Activated CD4-positive, alpha-beta T cell treated with anti-CD3 and anti-CD28 coated beads for 24 hours (primary cell): ENCODE data around the gene ADAM12.

Source experiments
- DNase-seq, 2 donors: peaks; one replicate each; pipeline ENCODE4 v3.0.0-alpha.2; 2020; ENCODE audit warnings: low read depth in 2 of 2

ADAM12 gene

GRCh38 chr10:126235979-126236851 lies 152.1 kb downstream of the ADAM12 start:
- no peak for DNase-seq

- no peak for DNase-seq
Measured at GRCh38 chr10:126235091-126235978, 152.9 kb downstream of the ADAM12 start.

- DNase-seq: no peak
Measured at GRCh38 chr10:126234630-126235029, 153.6 kb downstream of the ADAM12 start.

GRCh38 chr10:126233182-126234148 lies 154.8 kb downstream of the ADAM12 start:
- DNase-seq: no peak

GRCh38 chr10:126230587-126230986 lies 157.7 kb downstream of the ADAM12 start:
- DNase-seq: no peak

- DNase-seq: no peak
Measured at GRCh38 chr10:126229686-126230085, 158.6 kb downstream of the ADAM12 start.

- no peak for DNase-seq
Measured at GRCh38 chr10:126227762-126228134, 160.5 kb downstream of the ADAM12 start.

GRCh38 chr10:126226988-126227761 lies 161.1 kb downstream of the ADAM12 start:
- DNase-seq: no peak

- no peak for DNase-seq
Measured at GRCh38 chr10:126226205-126226604, 162.1 kb downstream of the ADAM12 start.

GRCh38 chr10:126225672-126226008 lies 162.6 kb downstream of the ADAM12 start:
- DNase-seq: no peak

GRCh38 chr10:126224967-126225671 lies 163.2 kb downstream of the ADAM12 start:
- DNase-seq: no peak

- no peak for DNase-seq
Measured at GRCh38 chr10:126223512-126224067, 164.7 kb downstream of the ADAM12 start.

- no peak for DNase-seq
Measured at GRCh38 chr10:126222736-126223511, 165.4 kb downstream of the ADAM12 start.

- DNase-seq: no peak
Measured at GRCh38 chr10:126221874-126222273, 166.4 kb downstream of the ADAM12 start.

- DNase-seq: no peak
Measured at GRCh38 chr10:126218778-126219649, 169.3 kb downstream of the ADAM12 start.

GRCh38 chr10:126218174-126218573 lies 170.1 kb downstream of the ADAM12 start:
- DNase-seq: no peak

GRCh38 chr10:126216632-126216961 lies 171.7 kb downstream of the ADAM12 start:
- no peak for DNase-seq
